Astrocyte (in vitro differentiated cells and primary cell): Measurements from ENCODE around the gene TOMM70. TPM values are rescaled to one million over a fixed set of nuclear protein-coding genes. Genes with fewer than 3 reads are reported as not detected.

Source experiments
- DNase-seq: peaks from one replicate; pipeline ENCODE4 v3.0.0-alpha.2; 2010; ENCODE audit warnings: low read depth
- FAIRE-seq: peaks from 2 replicates; lab custom pipeline; 2011; peaks lifted over from hg19 to GRCh38; lab: Jason Lieb, UNC
- H2AFZ ChIP-seq: 2 replicates; pipeline ENCODE4 v1.6.0; 2012; ENCODE audit warnings: low read depth, low read length, inconsistent platforms
- H3K27ac ChIP-seq: 2 replicates; pipeline ENCODE4 v1.5.1; 2011; ENCODE audit warnings: low read depth, low read length, inconsistent platforms
- H3K27me3 ChIP-seq: 2 replicates; pipeline ENCODE4 v1.6.0; 2011; ENCODE audit warnings: low read length, inconsistent platforms; ENCODE audit not compliant: insufficient read depth
- H3K36me3 ChIP-seq: 2 replicates; pipeline ENCODE4 v1.5.1; 2011; ENCODE audit warnings: low read length, inconsistent platforms; ENCODE audit not compliant: insufficient read depth
- H3K4me1 ChIP-seq: 2 replicates; pipeline ENCODE4 v1.5.1; 2011; ENCODE audit warnings: low read length, inconsistent platforms; ENCODE audit not compliant: insufficient read depth
- H3K4me2 ChIP-seq: 2 replicates; pipeline ENCODE4 v1.6.0; 2012; ENCODE audit warnings: low read length, inconsistent platforms
- H3K4me3 ChIP-seq: 2 replicates; pipeline ENCODE4 v1.5.1; 2011; ENCODE audit warnings: low read depth, mild to moderate bottlenecking, low read length, inconsistent platforms; ENCODE audit not compliant: insufficient read depth
- H3K79me2 ChIP-seq: 2 replicates; pipeline ENCODE4 v1.6.0; 2012; ENCODE audit warnings: mild to moderate bottlenecking, low read length, inconsistent platforms; ENCODE audit not compliant: insufficient read depth
- H3K9ac ChIP-seq: 2 replicates; pipeline ENCODE4 v1.6.0; 2012; ENCODE audit warnings: mild to moderate bottlenecking, low read length, inconsistent platforms
- H3K9me3 ChIP-seq: 2 replicates; pipeline ENCODE4 v1.5.1; 2012; ENCODE audit warnings: low read depth, mild to moderate bottlenecking, low read length, inconsistent platforms; ENCODE audit not compliant: insufficient read depth
- H4K20me1 ChIP-seq: 2 replicates; pipeline ENCODE4 v1.6.0; 2012; ENCODE audit warnings: low read length, inconsistent platforms; ENCODE audit not compliant: insufficient read depth
- H3K27ac Mint-ChIP-seq: one replicate; pipeline ENCODE4 v1.8.0; 2021; ENCODE audit warnings: mild to moderate bottlenecking, mixed read lengths; ENCODE audit not compliant: unreplicated experiment
- H3K27me3 Mint-ChIP-seq: one replicate; pipeline ENCODE4 v1.8.0; 2021; ENCODE audit warnings: low read depth, mixed read lengths; ENCODE audit not compliant: unreplicated experiment
- H3K36me3 Mint-ChIP-seq: one replicate; pipeline ENCODE4 v1.8.0; 2021; ENCODE audit warnings: low read depth, mixed read lengths; ENCODE audit not compliant: unreplicated experiment
- H3K4me1 Mint-ChIP-seq: one replicate; pipeline ENCODE4 v1.8.0; 2021; ENCODE audit warnings: low read depth, mixed read lengths; ENCODE audit not compliant: unreplicated experiment
- H3K4me3 Mint-ChIP-seq: one replicate; pipeline ENCODE4 v1.8.0; 2021; ENCODE audit warnings: mild to moderate bottlenecking, moderate library complexity, mixed read lengths; ENCODE audit not compliant: unreplicated experiment
- H3K9me3 Mint-ChIP-seq: one replicate; pipeline ENCODE4 v1.8.0; 2021; ENCODE audit warnings: mild to moderate bottlenecking, mixed read lengths; ENCODE audit not compliant: unreplicated experiment
- EZH2 ChIP-seq: IDR thresholded peaks from 2 replicates; pipeline ENCODE4 v1.6.1; 2012; ENCODE audit warnings: mild to moderate bottlenecking, low read length, inconsistent platforms; ENCODE audit not compliant: insufficient read depth
- total RNA-seq: library from RNA; stranded (reverse); gene quantifications from 2 replicates; pipeline ENCODE4 v1.2.1, GENCODE V29; 2021
- TF ChIP-seq, protein P1 (sequence below): IDR thresholded peaks from 2 replicates; pipeline ENCODE4 v1.5.1; 2011; ENCODE audit warnings: low read depth, mild to moderate bottlenecking, inconsistent platforms, low read length, moderate library complexity; ENCODE audit not compliant: insufficient read depth

The TOMM70 gene
- total RNA-seq, 1 donor from 2014 or later = 48.9 TPM

DNA sequence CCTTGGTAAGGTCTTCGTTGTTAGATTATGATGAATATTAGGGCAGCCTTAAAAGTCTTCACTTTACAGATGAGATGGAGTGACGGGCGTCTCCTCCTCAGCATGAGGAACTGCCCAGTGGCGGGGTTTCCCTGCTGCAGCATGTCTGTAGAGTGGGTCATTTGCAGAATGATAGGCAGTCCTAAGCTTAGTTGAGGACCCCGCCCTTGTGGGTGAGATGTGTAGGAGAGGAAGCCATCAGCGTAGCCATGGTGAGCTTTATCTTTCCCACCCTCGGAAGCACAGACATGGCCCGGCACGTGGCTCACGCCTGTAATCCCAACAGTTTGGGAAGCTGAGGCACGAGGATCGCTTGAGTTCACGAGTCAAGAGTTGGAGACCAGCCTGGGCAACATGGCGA lies 65.5 kb downstream of the TOMM70 start:
- Mint-ChIP-seq H3K27me3 (no peaks in the 10 kb centered on the region), H3K27ac (peak overlapping the region; percentile 41), H3K4me3 (peak overlapping the region; percentile 87), H3K9me3 (no peaks in the 10 kb centered on the region), H3K36me3 (peaks cover 4% of the 10 kb centered on the region), H3K4me1 (peaks cover 3% of the 10 kb centered on the region)
- Histone ChIP-seq H3K4me1 (peaks cover 6% of the 10 kb centered on the region), H3K9ac (peak overlapping the region; percentile 85), H3K4me2 (peak overlapping the region; percentile 100), H3K4me3 (peak overlapping the region; percentile 88), H3K27me3 (no peaks in the 10 kb centered on the region), H3K9me3 (no peaks in the 10 kb centered on the region), H4K20me1 (no peaks in the 10 kb centered on the region), H3K27ac (peak overlapping the region; percentile 41), H3K36me3 (no peaks in the 10 kb centered on the region), H3K79me2 (no peaks in the 10 kb centered on the region), H2AFZ (peak overlapping the region; percentile 100)
- FAIRE-seq = no peak
- no peak for TF ChIP-seq EZH2
- TF ChIP-seq, protein P1, sequence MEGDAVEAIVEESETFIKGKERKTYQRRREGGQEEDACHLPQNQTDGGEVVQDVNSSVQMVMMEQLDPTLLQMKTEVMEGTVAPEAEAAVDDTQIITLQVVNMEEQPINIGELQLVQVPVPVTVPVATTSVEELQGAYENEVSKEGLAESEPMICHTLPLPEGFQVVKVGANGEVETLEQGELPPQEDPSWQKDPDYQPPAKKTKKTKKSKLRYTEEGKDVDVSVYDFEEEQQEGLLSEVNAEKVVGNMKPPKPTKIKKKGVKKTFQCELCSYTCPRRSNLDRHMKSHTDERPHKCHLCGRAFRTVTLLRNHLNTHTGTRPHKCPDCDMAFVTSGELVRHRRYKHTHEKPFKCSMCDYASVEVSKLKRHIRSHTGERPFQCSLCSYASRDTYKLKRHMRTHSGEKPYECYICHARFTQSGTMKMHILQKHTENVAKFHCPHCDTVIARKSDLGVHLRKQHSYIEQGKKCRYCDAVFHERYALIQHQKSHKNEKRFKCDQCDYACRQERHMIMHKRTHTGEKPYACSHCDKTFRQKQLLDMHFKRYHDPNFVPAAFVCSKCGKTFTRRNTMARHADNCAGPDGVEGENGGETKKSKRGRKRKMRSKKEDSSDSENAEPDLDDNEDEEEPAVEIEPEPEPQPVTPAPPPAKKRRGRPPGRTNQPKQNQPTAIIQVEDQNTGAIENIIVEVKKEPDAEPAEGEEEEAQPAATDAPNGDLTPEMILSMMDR = no peak
- DNase-seq = no peak

GRCh38 chr3:100334488-100335351 lies 66.2 kb downstream of the TOMM70 start, which contains the start of gene NIT2:
Gene NIT2 (plus strand): TSS chr3:100334757. CDS start chr3:100334792, 35 bp downstream.
- no peaks in the 10 kb centered on the region for H4K20me1 ChIP-seq
- H3K4me2 ChIP-seq = peak within 1 kb of the TSS; percentile 100
- no peaks in the 10 kb centered on the region for H3K79me2 ChIP-seq
- H3K4me3 Mint-ChIP-seq = peak within 1 kb of the TSS; percentile 87
- peak within 1 kb of the TSS; percentile 100 for H2AFZ ChIP-seq
- TF ChIP-seq, protein P1 = no peak
- TF ChIP-seq EZH2 = no peak
- no peaks in the 10 kb centered on the region for H3K27me3 ChIP-seq
- H3K27ac ChIP-seq = peak within 1 kb of the TSS; percentile 46
- H3K4me1 ChIP-seq = peaks cover 6% of the 10 kb centered on the region
- no peaks in the 10 kb centered on the region for H3K36me3 ChIP-seq
- no peaks in the 10 kb centered on the region for H3K9me3 Mint-ChIP-seq
- peak within 1 kb of the TSS; percentile 85 for H3K9ac ChIP-seq
- peak within 1 kb of the TSS; percentile 42 for H3K27ac Mint-ChIP-seq
- peaks cover 3% of the 10 kb centered on the region for H3K4me1 Mint-ChIP-seq
- H3K9me3 ChIP-seq = no peaks in the 10 kb centered on the region
- peak within 1 kb of the TSS; percentile 88 for H3K4me3 ChIP-seq
- peaks cover 4% of the 10 kb centered on the region for H3K36me3 Mint-ChIP-seq
- H3K27me3 Mint-ChIP-seq = no peaks in the 10 kb centered on the region
- DNase-seq (peak; percentile 67), FAIRE-seq (no peak)
